Activated CD4-positive, alpha-beta memory T cell treated with anti-CD3 and anti-CD28 coated beads, Interleukin-2, amount 10 ng/mL, durations not matched to agents 7 days and 5 days (primary cell): ENCODE results near the gene PYGM. TPM values are rescaled to one million over a fixed set of nuclear protein-coding genes. Genes with fewer than 3 reads are reported as not detected.

Experiments used
- CTCF ChIA-PET: fragments of 350-600 bp; sonication (Branson Sonifier 250); formaldehyde crosslinking; loops from one replicate; lab custom pipeline; 2021; ENCODE audit warnings: antibody characterized with exemption, inconsistent platforms; lab: Charles Lee
- POLR2A ChIA-PET: fragments of 350-600 bp; sonication (Branson Sonifier 250); formaldehyde crosslinking; loops from one replicate; lab custom pipeline; 2021; ENCODE audit warnings: antibody characterized with exemption; lab: Charles Lee
- DNase-seq: peaks from one replicate; pipeline ENCODE4 v3.0.0-alpha.2; 2020
- H3K27ac Mint-ChIP-seq: one replicate; pipeline ENCODE4 v1.8.0; 2021; ENCODE audit warnings: mild to moderate bottlenecking, mixed read lengths
- H3K27me3 Mint-ChIP-seq: one replicate; pipeline ENCODE4 v1.8.0; 2021; ENCODE audit warnings: mixed read lengths
- H3K36me3 Mint-ChIP-seq: one replicate; pipeline ENCODE4 v1.8.0; 2021; ENCODE audit warnings: low read depth, mixed read lengths
- H3K4me1 Mint-ChIP-seq: one replicate; pipeline ENCODE4 v1.8.0; 2021; ENCODE audit warnings: mixed read lengths
- H3K4me3 Mint-ChIP-seq: one replicate; pipeline ENCODE4 v1.8.0; 2021; ENCODE audit warnings: mild to moderate bottlenecking, mixed read lengths
- H3K9me3 Mint-ChIP-seq: one replicate; pipeline ENCODE4 v1.8.0; 2021; ENCODE audit warnings: mixed read lengths
- total RNA-seq, 2 experiments: library from RNA; stranded (reverse); gene quantifications; one replicate each; pipeline ENCODE4 v1.2.3, GENCODE V29; 2021

The PYGM gene
- total RNA-seq, 2 experiments from 2014 or later, result 3.1 to 4.0 TPM

GRCh38 chr11:64754919-64755662, 4.7 kb downstream of the PYGM start:
- Mint-ChIP-seq H3K36me3 (peaks cover 21% of the 10 kb centered on the region), H3K4me3 (no peak overlapping the region), H3K27ac (no peak overlapping the region), H3K27me3 (no peaks in the 10 kb centered on the region), H3K4me1 (peaks cover 21% of the 10 kb centered on the region), H3K9me3 (no peaks in the 10 kb centered on the region)
- CTCF ChIA-PET, result interaction anchor here (0.5 to 11.8 kb wide), 3 partner anchors 10 to 91 kb away, joined by 3 to 132 read pairs (median 4); partner anchors contain the start of gene RASGRP2
- DNase-seq, result no peak
- POLR2A ChIA-PET, result interaction anchor here (0.7 to 2.4 kb wide), 3 partner anchors 8 to 10 kb away, joined by 3 to 15 read pairs (median 5); partner anchors contain the start of gene RASGRP2

GRCh38 chr11:64754124-64754918, 5.5 kb downstream of the PYGM start:
- no peaks in the 10 kb centered on the region for H3K9me3 Mint-ChIP-seq
- H3K27me3 Mint-ChIP-seq, result no peaks in the 10 kb centered on the region
- peaks cover 18% of the 10 kb centered on the region for H3K4me1 Mint-ChIP-seq
- ChIA-PET POLR2A (interaction anchor here (1.8 to 15.7 kb wide), 3 partner anchors 8 to 9 kb away, joined by 5 to 435 read pairs (median 15); partner anchors contain the start of genes PYGM and RASGRP2), CTCF (interaction anchor here (0.5 kb wide), 1 partner anchor 90 kb away, joined by 4 read pairs; no protein-coding TSS in a partner anchor)
- H3K27ac Mint-ChIP-seq, result no peak overlapping the region
- no peak for DNase-seq
- H3K4me3 Mint-ChIP-seq, result no peak overlapping the region
- H3K36me3 Mint-ChIP-seq, result peaks cover 19% of the 10 kb centered on the region

DNA sequence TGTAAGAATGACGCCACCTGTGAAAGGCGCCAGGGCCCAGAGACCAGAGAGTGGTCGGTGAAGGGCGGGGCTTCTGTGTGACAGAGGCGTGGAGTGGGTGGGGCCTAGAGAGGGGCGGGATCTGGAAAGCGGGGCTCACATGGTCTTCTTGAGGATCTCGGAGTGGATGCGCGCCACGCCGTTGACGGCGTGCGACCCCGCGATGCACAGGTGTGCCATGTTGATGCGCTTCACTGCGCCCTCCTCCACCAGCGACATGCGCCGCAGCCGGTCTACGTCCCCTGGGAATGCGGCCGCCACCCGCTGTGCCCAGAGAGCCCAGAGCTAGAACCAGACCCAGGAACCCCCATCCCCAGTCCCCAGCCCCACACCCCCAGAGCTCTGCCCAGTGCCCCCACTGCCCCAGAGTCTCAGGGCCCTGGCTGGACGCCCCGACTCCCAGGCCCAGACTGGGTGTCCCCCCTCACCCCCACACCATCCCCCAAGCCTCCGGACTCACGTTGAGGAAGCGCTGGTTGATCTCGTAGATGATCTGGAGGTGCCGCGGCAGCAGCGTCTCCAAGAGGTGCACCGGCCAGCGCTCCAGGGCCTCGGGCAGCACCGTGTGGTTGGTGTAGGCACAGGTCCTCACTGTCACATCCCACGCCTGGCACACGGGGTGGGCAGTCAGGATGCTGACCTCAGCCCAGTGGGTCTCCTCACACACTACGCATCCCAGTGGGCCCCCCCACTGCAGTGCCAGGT, 6.2 kb downstream of the PYGM start:
- no peak overlapping the region for H3K4me3 Mint-ChIP-seq
- peaks cover 18% of the 10 kb centered on the region for H3K4me1 Mint-ChIP-seq
- H3K9me3 Mint-ChIP-seq, result no peaks in the 10 kb centered on the region
- no peak overlapping the region for H3K27ac Mint-ChIP-seq
- no peak for DNase-seq
- POLR2A ChIA-PET, result interaction anchor here (1.1 to 15.7 kb wide), 4 partner anchors 9 to 25 kb away, joined by 4 to 435 read pairs (median 10); partner anchors contain the start of genes PYGM, RASGRP2 and SF1
- H3K27me3 Mint-ChIP-seq, result no peaks in the 10 kb centered on the region
- H3K36me3 Mint-ChIP-seq, result peaks cover 19% of the 10 kb centered on the region
- CTCF ChIA-PET, result interaction anchor here (1.5 kb wide), 1 partner anchor 7 kb away, joined by 5 read pairs; no protein-coding TSS in a partner anchor

DNA sequence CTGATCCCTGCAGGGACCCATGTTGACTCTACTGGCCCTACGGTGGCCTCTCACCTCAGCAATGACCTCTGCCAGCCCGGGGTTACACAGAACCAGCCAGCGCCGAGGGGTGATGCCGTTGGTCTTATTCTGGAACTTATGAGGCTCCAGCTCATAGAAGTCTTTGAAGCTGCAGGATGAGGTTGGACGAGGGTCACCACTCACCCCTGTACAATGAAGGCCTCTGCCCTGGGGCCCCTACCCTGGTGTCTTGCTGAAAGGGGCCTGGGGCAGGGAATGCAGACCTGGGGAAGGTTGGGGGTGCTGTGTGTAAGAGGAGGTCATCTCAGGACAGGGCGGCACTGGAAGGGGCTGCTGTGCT, 6.8 kb downstream of the PYGM start:
- CTCF ChIA-PET, result interaction anchor here (1.0 to 1.5 kb wide), 2 partner anchors 8 to 15 kb away, joined by 3 to 5 read pairs; no protein-coding TSS in a partner anchor
- H3K27me3 Mint-ChIP-seq, result no peaks in the 10 kb centered on the region
- no peak overlapping the region for H3K27ac Mint-ChIP-seq

GRCh38 chr11:64752175-64752970, 7.4 kb downstream of the PYGM start:
- DNase-seq, result no peak
- H3K27ac Mint-ChIP-seq, result no peak overlapping the region
- POLR2A ChIA-PET, result interaction anchor here (1.1 to 15.7 kb wide), 4 partner anchors 8 to 26 kb away, joined by 4 to 435 read pairs (median 6); partner anchors contain the start of genes PYGM, RASGRP2 and SF1
- H3K27me3 Mint-ChIP-seq, result no peaks in the 10 kb centered on the region
- H3K4me1 Mint-ChIP-seq, result peaks cover 25% of the 10 kb centered on the region
- H3K4me3 Mint-ChIP-seq, result no peak overlapping the region
- H3K9me3 Mint-ChIP-seq, result no peaks in the 10 kb centered on the region
- CTCF ChIA-PET, result interaction anchor here (1.0 to 1.5 kb wide), 2 partner anchors 9 to 16 kb away, joined by 3 to 5 read pairs; no protein-coding TSS in a partner anchor
- H3K36me3 Mint-ChIP-seq, result peaks cover 26% of the 10 kb centered on the region

More for the DNA sequence above, 6.8 kb downstream of the PYGM start:
- no peak for DNase-seq
- Mint-ChIP-seq H3K4me3 (no peak overlapping the region), H3K36me3 (peaks cover 24% of the 10 kb centered on the region), H3K9me3 (no peaks in the 10 kb centered on the region), H3K4me1 (peaks cover 22% of the 10 kb centered on the region)
- POLR2A ChIA-PET, result interaction anchor here (1.1 to 15.7 kb wide), 4 partner anchors 9 to 25 kb away, joined by 4 to 435 read pairs (median 6); partner anchors contain the start of genes PYGM, RASGRP2 and SF1

DNA sequence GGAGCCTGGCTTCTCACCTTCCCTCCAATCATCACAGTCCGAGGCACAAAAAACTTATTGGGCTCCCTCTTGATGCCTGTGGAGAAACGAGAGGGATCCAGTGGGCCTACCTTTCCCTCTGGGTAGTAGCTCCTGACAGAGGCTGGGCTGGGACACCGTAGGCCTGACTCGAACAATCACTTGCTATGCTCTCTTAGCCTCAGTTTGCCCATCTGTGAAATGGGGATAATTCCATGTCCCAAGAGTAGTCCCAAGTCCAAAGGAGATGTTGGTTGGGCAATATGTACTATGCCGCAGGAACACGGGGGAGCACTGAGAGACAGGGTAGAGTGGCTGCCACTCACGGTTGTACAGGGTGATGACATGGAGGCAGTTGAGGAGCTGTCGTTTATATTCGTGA, 8.2 kb downstream of the PYGM start:
- Mint-ChIP-seq H3K27ac (no peak overlapping the region), H3K27me3 (no peaks in the 10 kb centered on the region), H3K9me3 (no peaks in the 10 kb centered on the region), H3K4me3 (no peak overlapping the region), H3K36me3 (peaks cover 26% of the 10 kb centered on the region), H3K4me1 (peaks cover 30% of the 10 kb centered on the region)
- CTCF ChIA-PET, result no interaction called here
- DNase-seq, result no peak
- POLR2A ChIA-PET, result interaction anchor here (1.3 to 15.7 kb wide), 3 partner anchors 11 to 27 kb away, joined by 5 to 435 read pairs (median 6); partner anchors contain the start of genes PYGM and SF1

GRCh38 chr11:64751136-64751535, 8.6 kb downstream of the PYGM start:
- CTCF ChIA-PET, result interaction anchor here (1.3 kb wide), 1 partner anchor 9 kb away, joined by 4 read pairs; no protein-coding TSS in a partner anchor
- H3K9me3 Mint-ChIP-seq, result no peaks in the 10 kb centered on the region
- no peaks in the 10 kb centered on the region for H3K27me3 Mint-ChIP-seq
- POLR2A ChIA-PET, result interaction anchor here (1.1 to 15.7 kb wide), 2 partner anchors 12 to 21 kb away, joined by 3 to 435 read pairs; partner anchors contain the start of gene PYGM
- no peak for DNase-seq
- H3K36me3 Mint-ChIP-seq, result peaks cover 26% of the 10 kb centered on the region
- H3K4me3 Mint-ChIP-seq, result no peak overlapping the region
- H3K27ac Mint-ChIP-seq, result no peak overlapping the region
- peaks cover 34% of the 10 kb centered on the region for H3K4me1 Mint-ChIP-seq

DNA sequence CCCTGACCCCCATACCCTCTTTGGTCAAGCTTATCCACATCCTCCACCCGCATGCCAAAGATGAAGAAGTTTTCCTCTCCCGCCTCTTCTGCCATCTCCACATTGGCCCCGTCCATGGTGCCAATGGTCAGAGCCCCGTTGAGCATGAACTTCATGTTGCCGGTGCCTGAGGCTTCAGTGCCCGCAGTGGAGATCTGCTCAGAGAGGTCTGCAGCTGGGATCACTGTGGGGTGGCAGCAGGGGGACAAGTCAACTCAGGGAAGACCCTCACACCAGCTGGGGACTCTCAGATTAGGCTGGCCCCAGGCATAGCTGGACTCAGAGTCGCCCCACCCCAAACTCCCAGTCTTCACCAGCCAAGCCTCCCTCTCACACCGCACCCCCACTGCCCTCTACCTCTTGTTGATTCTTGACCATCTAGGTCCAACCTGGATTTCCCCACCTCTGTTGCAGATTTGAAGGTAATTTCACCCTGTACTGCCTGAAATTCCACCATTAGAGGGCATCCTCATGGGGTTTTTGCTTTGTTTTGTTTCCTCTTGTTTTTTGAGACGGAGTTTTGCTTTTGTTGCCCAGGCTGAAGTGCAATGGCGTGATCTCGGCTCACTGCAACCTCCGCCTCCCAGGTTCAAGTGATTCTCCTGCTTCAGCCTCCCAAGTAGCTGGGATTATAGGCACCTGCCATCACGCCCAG, 9.3 kb downstream of the PYGM start:
- CTCF ChIA-PET, result interaction anchor here (1.3 kb wide), 1 partner anchor 10 kb away, joined by 4 read pairs; no protein-coding TSS in a partner anchor
- Mint-ChIP-seq H3K36me3 (peaks cover 26% of the 10 kb centered on the region), H3K9me3 (no peaks in the 10 kb centered on the region), H3K27ac (peak overlapping the region; percentile 33), H3K4me1 (peaks cover 38% of the 10 kb centered on the region), H3K4me3 (no peak overlapping the region), H3K27me3 (no peaks in the 10 kb centered on the region)
- DNase-seq, result no peak
- POLR2A ChIA-PET, result interaction anchor here (1.1 to 15.7 kb wide), 2 partner anchors 12 to 21 kb away, joined by 3 to 435 read pairs; partner anchors contain the start of gene PYGM

- Mint-ChIP-seq H3K4me3 (no peak overlapping the region), H3K4me1 (peaks cover 49% of the 10 kb centered on the region), H3K27me3 (no peaks in the 10 kb centered on the region), H3K36me3 (peaks cover 33% of the 10 kb centered on the region), H3K27ac (peak overlapping the region; percentile 44), H3K9me3 (no peaks in the 10 kb centered on the region)
- DNase-seq, result no peak
- CTCF ChIA-PET, result interaction anchor here (1.5 to 9.8 kb wide), 3 partner anchors 13 to 24 kb away, joined by 3 to 132 read pairs (median 10); partner anchors contain the start of gene PYGM
- POLR2A ChIA-PET, result interaction anchor here (10.4 to 15.7 kb wide), 2 partner anchors 15 to 27 kb away, joined by 197 to 435 read pairs; partner anchors contain the start of genes PYGM and SF1
Measured at GRCh38 chr11:64747961-64748665, 11.7 kb downstream of the PYGM start.

DNA sequence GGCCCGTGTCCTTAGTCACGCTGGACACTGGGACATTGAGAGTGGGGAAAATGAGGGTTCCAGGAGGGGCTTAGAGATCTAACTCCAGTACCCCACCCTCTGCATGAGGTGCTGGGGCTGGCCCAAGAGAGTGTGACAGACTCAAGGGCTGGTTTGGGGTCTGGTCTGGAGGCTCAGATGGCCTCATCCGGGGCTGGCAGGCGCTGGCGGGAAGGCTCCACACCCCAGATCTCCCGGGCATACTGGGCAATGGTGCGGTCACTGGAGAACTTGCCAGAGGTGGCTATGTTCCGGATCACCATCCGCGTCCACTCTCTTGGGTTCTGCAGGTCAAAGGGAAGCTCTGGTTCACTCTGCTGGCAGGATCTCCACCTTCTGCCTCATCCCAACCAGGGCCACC, 13.3 kb downstream of the PYGM start:
- H3K36me3 Mint-ChIP-seq, result peaks cover 24% of the 10 kb centered on the region
- H3K27ac Mint-ChIP-seq, result peak overlapping the region; percentile 62
- H3K27me3 Mint-ChIP-seq, result no peaks in the 10 kb centered on the region
- DNase-seq, result no peak
- ChIA-PET POLR2A (interaction anchor here (0.8 to 15.7 kb wide), 6 partner anchors 8 to 294 kb away, joined by 3 to 435 read pairs (median 10); partner anchors contain the start of genes PYGM and SF1), CTCF (interaction anchor here (1.5 to 9.8 kb wide), 3 partner anchors 14 to 26 kb away, joined by 3 to 132 read pairs (median 10); partner anchors contain the start of gene PYGM)
- H3K4me3 Mint-ChIP-seq, result peak overlapping the region; percentile 17
- H3K9me3 Mint-ChIP-seq, result no peaks in the 10 kb centered on the region
- H3K4me1 Mint-ChIP-seq, result peaks cover 50% of the 10 kb centered on the region
